Karpas-422 (cell line): Measurements from ENCODE around the gene ZNF367. TPM values are rescaled to one million over a fixed set of nuclear protein-coding genes. Genes with fewer than 3 reads are reported as not detected.
A peak's percentile ranks its signal among the peaks of the same experiment; 100 is the strongest.

ENCODE experiments used
- DNase-seq: peaks from one replicate; pipeline ENCODE4 v3.0.0-alpha.2; 2015
- H2AFZ ChIP-seq: fragments of 200-600 bp; sonication (generic); 2 replicates; pipeline ENCODE4 v1.6.1; 2014; ENCODE audit warnings: antibody characterized with exemption, low read length, mixed read lengths
- H3K27ac ChIP-seq: fragments of 200-600 bp; sonication (generic); 2 replicates; pipeline ENCODE4 v1.5.1; 2014; ENCODE audit warnings: mild to moderate bottlenecking, low read length, moderate library complexity
- H3K27me3 ChIP-seq: fragments of 200-600 bp; sonication (generic); 2 replicates; pipeline ENCODE4 v1.6.1; 2014; ENCODE audit warnings: low read length, mixed read lengths
- H3K36me3 ChIP-seq: fragments of 200-600 bp; sonication (generic); 2 replicates; pipeline ENCODE4 v1.6.1; 2014; ENCODE audit warnings: low read length, mixed read lengths; ENCODE audit not compliant: insufficient read depth
- H3K4me1 ChIP-seq: fragments of 200-600 bp; sonication (generic); 2 replicates; pipeline ENCODE4 v1.6.1; 2014; ENCODE audit warnings: mild to moderate bottlenecking, low read length, mixed read lengths
- H3K4me2 ChIP-seq: fragments of 200-600 bp; sonication (generic); 2 replicates; pipeline ENCODE4 v1.6.1; 2014; ENCODE audit warnings: low read length, low read depth, mild to moderate bottlenecking; ENCODE audit not compliant: poor library complexity, severe bottlenecking
- H3K4me3 ChIP-seq: fragments of 200-600 bp; sonication (generic); 2 replicates; pipeline ENCODE4 v1.5.1; 2014; ENCODE audit warnings: mild to moderate bottlenecking, antibody characterized with exemption, low read length, mixed read lengths
- H3K79me2 ChIP-seq: fragments of 200-600 bp; sonication (generic); 2 replicates; pipeline ENCODE4 v1.6.1; 2014; ENCODE audit warnings: mild to moderate bottlenecking, low read length, mixed read lengths
- H3K9ac ChIP-seq: fragments of 200-600 bp; sonication (generic); 2 replicates; pipeline ENCODE4 v1.6.0; 2014; ENCODE audit warnings: low read length
- H3K9me2 ChIP-seq: fragments of 200-600 bp; sonication (generic), shearing (Covaris generic); replicated peaks from 2 replicates; pipeline ENCODE4 v1.6.0; 2014; ENCODE audit warnings: mild to moderate bottlenecking, low read length, moderate library complexity; ENCODE audit not compliant: insufficient read depth
- H3K9me3 ChIP-seq: fragments of 300-700, 200-600 bp; sonication (generic); 2 replicates; pipeline ENCODE4 v1.6.1; 2014; ENCODE audit warnings: low read length, mixed read lengths
- H4K20me1 ChIP-seq: fragments of 200-600 bp; sonication (generic); 2 replicates; pipeline ENCODE4 v1.6.1; 2014; ENCODE audit warnings: mild to moderate bottlenecking, antibody characterized with exemption, low read length, low read depth; ENCODE audit not compliant: insufficient read depth
- total RNA-seq: library from RNA; depleted of rRNA; stranded (reverse); fragments of >200 nt; shearing (Covaris generic); gene quantifications from 2 replicates; pipeline ENCODE4 v1.2.3, GENCODE V29; 2014; ENCODE audit warnings: low replicate concordance

ZNF367 gene
- total RNA-seq, 1 experiment from 2014 or later, result 6.8 TPM

- no peak for DNase-seq
- H3K4me1 ChIP-seq, result peaks cover 60% of the 10 kb centered on the region
Measured at GRCh38 chr9:96417661-96418082, 498 bp downstream of the ZNF367 start.

GRCh38 chr9:96417051-96417586, 1.1 kb downstream of the ZNF367 start:
- Histone ChIP-seq H3K9ac (peak overlapping the region; percentile 83), H3K27ac (peak overlapping the region; percentile 77), H2AFZ (no peak overlapping the region), H3K36me3 (no peaks in the 10 kb centered on the region; the same call in 1 of the 2 replicates), H3K4me3 (peak overlapping the region; percentile 92), H3K4me2 (peak overlapping the region; percentile 94), H3K9me3 (no peaks in the 10 kb centered on the region), H4K20me1 (peaks cover 7% of the 10 kb centered on the region; the same call in 1 of the 2 replicates), H3K79me2 (peaks cover 61% of the 10 kb centered on the region), H3K27me3 (no peaks in the 10 kb centered on the region), H3K4me1 (peaks cover 63% of the 10 kb centered on the region), H3K9me2 (no peaks in the 10 kb centered on the region)
- peak; percentile 94 for DNase-seq

More at GRCh38 chr9:96417661-96418082, 498 bp downstream of the ZNF367 start:
- H3K9me3 ChIP-seq, result no peaks in the 10 kb centered on the region
- peak overlapping the region; percentile 90 for H3K27ac ChIP-seq
- no peaks in the 10 kb centered on the region for H3K9me2 ChIP-seq
- H4K20me1 ChIP-seq, result peaks cover 7% of the 10 kb centered on the region; the same call in 1 of the 2 replicates
- H3K36me3 ChIP-seq, result no peaks in the 10 kb centered on the region; the same call in 1 of the 2 replicates
- peaks cover 56% of the 10 kb centered on the region for H3K79me2 ChIP-seq
- H3K9ac ChIP-seq, result peak overlapping the region; percentile 96
- peak overlapping the region; percentile 99 for H3K4me3 ChIP-seq
- no peaks in the 10 kb centered on the region for H3K27me3 ChIP-seq
- H2AFZ ChIP-seq, result no peak overlapping the region
- H3K4me2 ChIP-seq, result peak overlapping the region; percentile 88

- peaks cover 88% of the 10 kb centered on the region for H3K79me2 ChIP-seq
- DNase-seq, result peak; percentile 83
- peak overlapping the region; percentile 95 for H3K27ac ChIP-seq
- peaks cover 7% of the 10 kb centered on the region; the same call in 1 of the 2 replicates for H4K20me1 ChIP-seq
- H3K36me3 ChIP-seq, result peaks cover 15% of the 10 kb centered on the region; the same call in 1 of the 2 replicates
- H2AFZ ChIP-seq, result no peak overlapping the region
- H3K4me3 ChIP-seq, result peak overlapping the region; percentile 37
- H3K9me2 ChIP-seq, result no peaks in the 10 kb centered on the region
- H3K4me1 ChIP-seq, result peaks cover 44% of the 10 kb centered on the region
- H3K27me3 ChIP-seq, result no peaks in the 10 kb centered on the region
- peak overlapping the region; percentile 52 for H3K9ac ChIP-seq
- peak overlapping the region; percentile 57 for H3K4me2 ChIP-seq
- H3K9me3 ChIP-seq, result no peaks in the 10 kb centered on the region
Measured at GRCh38 chr9:96413302-96414221, 4.6 kb downstream of the ZNF367 start.

GRCh38 chr9:96412174-96412913, 5.8 kb downstream of the ZNF367 start:
- Histone ChIP-seq H4K20me1 (peaks cover 7% of the 10 kb centered on the region; the same call in 1 of the 2 replicates), H3K27ac (peak overlapping the region; percentile 95), H3K4me2 (peak overlapping the region; percentile 57), H3K9me3 (no peaks in the 10 kb centered on the region), H3K36me3 (peaks cover 19% of the 10 kb centered on the region; the same call in 1 of the 2 replicates), H3K79me2 (peaks cover 91% of the 10 kb centered on the region), H3K9me2 (no peaks in the 10 kb centered on the region), H3K9ac (no peak overlapping the region), H2AFZ (no peak overlapping the region), H3K27me3 (no peaks in the 10 kb centered on the region), H3K4me1 (peaks cover 44% of the 10 kb centered on the region), H3K4me3 (no peak overlapping the region)
- no peak for DNase-seq

- no peak for DNase-seq
- H3K4me3 ChIP-seq, result no peak overlapping the region
- H3K9ac ChIP-seq, result no peak overlapping the region
- no peaks in the 10 kb centered on the region for H3K9me2 ChIP-seq
- peaks cover 90% of the 10 kb centered on the region for H3K79me2 ChIP-seq
- H3K27ac ChIP-seq, result no peak overlapping the region
- H3K4me2 ChIP-seq, result no peak overlapping the region
- peaks cover 19% of the 10 kb centered on the region; the same call in 1 of the 2 replicates for H3K36me3 ChIP-seq
- no peaks in the 10 kb centered on the region for H3K9me3 ChIP-seq
- H3K27me3 ChIP-seq, result no peaks in the 10 kb centered on the region
- no peak overlapping the region for H2AFZ ChIP-seq
- H4K20me1 ChIP-seq, result no peaks in the 10 kb centered on the region
- H3K4me1 ChIP-seq, result peaks cover 38% of the 10 kb centered on the region
Measured at GRCh38 chr9:96411129-96411838, 6.9 kb downstream of the ZNF367 start.

GRCh38 chr9:96408409-96409280, 9.5 kb downstream of the ZNF367 start:
- DNase-seq, result no peak
- Histone ChIP-seq H2AFZ (no peak overlapping the region), H3K9ac (no peak overlapping the region), H3K4me3 (no peak overlapping the region), H3K4me1 (peaks cover 14% of the 10 kb centered on the region), H3K79me2 (peaks cover 88% of the 10 kb centered on the region), H4K20me1 (no peaks in the 10 kb centered on the region), H3K27ac (no peak overlapping the region), H3K9me3 (no peaks in the 10 kb centered on the region), H3K36me3 (peaks cover 19% of the 10 kb centered on the region; the same call in 1 of the 2 replicates), H3K27me3 (no peaks in the 10 kb centered on the region), H3K9me2 (no peaks in the 10 kb centered on the region), H3K4me2 (no peak overlapping the region)
